IMR-90 (cell line): Measurements from ENCODE around the gene LRRC75A. TPM values are rescaled to one million over a fixed set of nuclear protein-coding genes. Genes with fewer than 3 reads are reported as not detected.
A peak's percentile ranks its signal among the peaks of the same experiment; 100 is the strongest.

ENCODE experiments used
- ATAC-seq: fragments of 200-7000 bp; cut with Tn5 transposase; 2 replicates; pipeline ENCODE4 v1.9.1; 2020; ENCODE audit warnings: low read depth, mild to moderate bottlenecking, moderate library complexity
- BruUV-seq: library from RNA; stranded (reverse); fragments of 400-500 nt; replicated peaks from 2 replicates; lab custom pipeline; 2021; lab: Mats Ljungman, UMichigan
- CTCF ChIA-PET: fragments of 300-600 bp; formaldehyde crosslinking; extraction: SDS; loops from one replicate; lab custom pipeline; 2021; ENCODE audit warnings: antibody characterized with exemption; lab: Yijun Ruan, JAX
- POLR2A ChIA-PET: fragments of 300-600 bp; sonication (Branson Sonifier 250); formaldehyde crosslinking; loops from one replicate; lab custom pipeline; 2022; ENCODE audit warnings: antibody characterized with exemption; ENCODE audit not compliant: unreplicated experiment; lab: Charles Lee
- DNase-seq: peaks from one replicate; pipeline ENCODE4 v3.0.0; 2013
- H2AFZ ChIP-seq: replicated peaks from 2 replicates; pipeline ENCODE3; 2013; ENCODE audit warnings: low read length, mild to moderate bottlenecking; ENCODE audit not compliant: poor library complexity
- H2AK5ac ChIP-seq: 2 replicates; pipeline ENCODE4 v1.6.1; 2013; ENCODE audit warnings: low read depth, low read length, inconsistent platforms
- H2AK9ac ChIP-seq: replicated peaks from 2 replicates; pipeline ENCODE3; 2013; ENCODE audit warnings: mild to moderate bottlenecking, low read depth, low read length, moderate library complexity; ENCODE audit not compliant: poor library complexity
- H2BK120ac ChIP-seq: 2 replicates; pipeline ENCODE4 v1.6.1; 2013; ENCODE audit warnings: low read depth, low read length, inconsistent platforms
- H2BK15ac ChIP-seq: 3 replicates; pipeline ENCODE4 v1.6.1; 2013; ENCODE audit warnings: low read depth, low read length, inconsistent platforms
- H2BK20ac ChIP-seq: 2 replicates; pipeline ENCODE4 v1.6.1; 2013; ENCODE audit warnings: low read depth, mild to moderate bottlenecking, inconsistent platforms, low read length, moderate library complexity
- H2BK5ac ChIP-seq: 2 replicates; pipeline ENCODE4 v1.6.1; 2013; ENCODE audit warnings: mild to moderate bottlenecking, low read depth, low read length, inconsistent platforms; ENCODE audit not compliant: poor library complexity, severe bottlenecking
- H3K14ac ChIP-seq: replicated peaks from 2 replicates; pipeline ENCODE4 v1.6.1; 2013; ENCODE audit warnings: low read depth, low read length, inconsistent platforms
- H3K18ac ChIP-seq: 2 replicates; pipeline ENCODE4 v1.6.1; 2013; ENCODE audit warnings: low read depth, low read length, control low read depth
- H3K23ac ChIP-seq: 2 replicates; pipeline ENCODE4 v1.6.1; 2013; ENCODE audit warnings: low read depth, low read length, inconsistent platforms
- H3K27ac ChIP-seq: 2 replicates; pipeline ENCODE4 v1.5.1; 2013; ENCODE audit warnings: mild to moderate bottlenecking, control low read depth, low read length; ENCODE audit not compliant: insufficient read depth
- H3K27me3 ChIP-seq: 2 replicates; pipeline ENCODE4 v1.6.1; 2013; ENCODE audit warnings: low read length; ENCODE audit not compliant: control insufficient read depth, insufficient read depth
- H3K36me3 ChIP-seq: 2 replicates; pipeline ENCODE4 v1.6.1; 2013; ENCODE audit warnings: low read length, mixed read lengths; ENCODE audit not compliant: control insufficient read depth, insufficient read depth
- H3K4ac ChIP-seq: 2 replicates; pipeline ENCODE4 v1.6.1; 2013; ENCODE audit warnings: low read depth, low read length, inconsistent platforms
- H3K4me1 ChIP-seq: 2 replicates; pipeline ENCODE4 v1.6.1; 2013; ENCODE audit warnings: low read length, mixed read lengths; ENCODE audit not compliant: control insufficient read depth, insufficient read depth
- H3K4me2 ChIP-seq: 2 replicates; pipeline ENCODE4 v1.6.1; 2013; ENCODE audit warnings: low read depth, mild to moderate bottlenecking, control low read depth, low read length, moderate library complexity
- H3K4me3 ChIP-seq: 2 replicates; pipeline ENCODE4 v1.5.1; 2013; ENCODE audit warnings: low read depth, mild to moderate bottlenecking, control low read depth, low read length, moderate library complexity; ENCODE audit not compliant: insufficient read depth
- H3K56ac ChIP-seq: 2 replicates; pipeline ENCODE4 v1.6.1; 2013; ENCODE audit warnings: low read length, inconsistent platforms; ENCODE audit not compliant: insufficient read depth; ENCODE audit errors: extremely low read depth
- H3K79me1 ChIP-seq, 2 experiments: 2 replicates each; pipeline ENCODE4 v1.6.1; 2013; ENCODE audit warnings: low read length in 2 of 2, inconsistent platforms in 1 of 2, low read depth in 1 of 2
- H3K9ac ChIP-seq: 2 replicates; pipeline ENCODE4 v1.6.1; 2013; ENCODE audit warnings: low read depth, low read length, control low read depth
- H3K9me1 ChIP-seq: 2 replicates; pipeline ENCODE4 v1.6.1; 2013; ENCODE audit warnings: low read length, inconsistent platforms; ENCODE audit not compliant: insufficient read depth
- H3K9me3 ChIP-seq: 2 replicates; pipeline ENCODE4 v1.6.1; 2013; ENCODE audit warnings: low read length; ENCODE audit not compliant: control insufficient read depth, insufficient read depth
- H4K20me1 ChIP-seq: 2 replicates; pipeline ENCODE4 v1.6.1; 2013; ENCODE audit warnings: low read length, inconsistent platforms; ENCODE audit not compliant: insufficient read depth
- H4K5ac ChIP-seq: 2 replicates; pipeline ENCODE4 v1.6.1; 2013; ENCODE audit warnings: mild to moderate bottlenecking, low read depth, low read length, control low read depth
- H4K8ac ChIP-seq, 2 experiments: 2 replicates each; pipeline ENCODE4 v1.6.1; 2013; ENCODE audit warnings: low read depth in 2 of 2, low read length in 2 of 2, control low read depth in 1 of 2, inconsistent platforms in 1 of 2
- H4K91ac ChIP-seq: 2 replicates; pipeline ENCODE4 v1.6.1; 2013; ENCODE audit warnings: low read depth, low read length, inconsistent platforms; ENCODE audit not compliant: insufficient read depth
- BHLHE40 ChIP-seq: fragments of 150-350 bp; IDR thresholded peaks from 2 replicates; pipeline ENCODE4 v1.6.1; 2016; ENCODE audit warnings: mild to moderate bottlenecking, low read depth, low read length
- CHD1 ChIP-seq: IDR thresholded peaks from 2 replicates; pipeline ENCODE4 v1.6.1; 2012; ENCODE audit warnings: low read depth, low read length, improper control_type of control experiment
- FOS ChIP-seq: fragments of 150-350 bp; IDR thresholded peaks from 2 replicates; pipeline ENCODE4 v1.6.1; 2016; ENCODE audit warnings: low read depth, low read length
- MAFK ChIP-seq: IDR thresholded peaks from 2 replicates; pipeline ENCODE4 v1.6.1; 2012; ENCODE audit warnings: low read depth, low read length, improper control_type of control experiment
- MAZ ChIP-seq: IDR thresholded peaks from 2 replicates; pipeline ENCODE4 v1.6.1; 2012; ENCODE audit warnings: low read depth, mild to moderate bottlenecking, low read length, improper control_type of control experiment, moderate library complexity, borderline replicate concordance
- NFE2L2 ChIP-seq: fragments of 150-350 bp; IDR thresholded peaks from 2 replicates; pipeline ENCODE4 v1.6.1; 2016; ENCODE audit warnings: low read depth, mild to moderate bottlenecking, low read length
- POLR2A ChIP-seq: IDR thresholded peaks from 2 replicates; pipeline ENCODE4 v1.6.1; 2012; ENCODE audit warnings: mild to moderate bottlenecking, low read depth, low read length
- RAD21 ChIP-seq: IDR thresholded peaks from 2 replicates; pipeline ENCODE4 v1.6.1; 2012; ENCODE audit warnings: low read length, improper control_type of control experiment
- RCOR1 ChIP-seq: IDR thresholded peaks from 2 replicates; pipeline ENCODE4 v1.6.1; 2012; ENCODE audit warnings: mild to moderate bottlenecking, low read length, improper control_type of control experiment; ENCODE audit not compliant: insufficient replicate concordance
- RFX5 ChIP-seq: IDR thresholded peaks from 2 replicates; pipeline ENCODE4 v1.8.0; 2012; ENCODE audit warnings: low read depth, mild to moderate bottlenecking, low read length, moderate library complexity
- SMC3 ChIP-seq: fragments of 150-350 bp; IDR thresholded peaks from 2 replicates; pipeline ENCODE4 v1.6.1; 2016; ENCODE audit warnings: low read depth, mild to moderate bottlenecking, antibody characterized with exemption, low read length, moderate library complexity
- WGBS, 2 experiments: methylation state at CpG; one replicate each; pipeline versions ENCODE4 v1.1.5 to v1.1.7; 2013; ENCODE audit warnings: missing lambda C conversion rate in 2 of 2; ENCODE audit not compliant: insufficient read length in 1 of 2; ENCODE audit errors: extremely low coverage in 2 of 2; 5-methylcytosine and 5-hydroxymethylcytosine counted together
- dilution Hi-C: fragments of 300-500 bp; cut with HindIII; formaldehyde crosslinking; loops from one replicate; pipeline ENCODE4 v1.14.3; 2018; ENCODE audit warnings: low sequenced_read_pairs; ENCODE audit not compliant: unreplicated experiment
- in situ Hi-C: fragments of 300-500 bp; cut with MboI; formaldehyde crosslinking; loops from 3 replicates; pipeline ENCODE4 v1.14.3; 2019; ENCODE audit warnings: low sequenced_read_pairs, inconsistent platforms, mixed read lengths
- intact Hi-C: fragments of 100-400 bp; cut with micrococcal nuclease; formaldehyde crosslinking; loops from 2 replicates; pipeline ENCODE4 v1.10.0; 2022
- polyA plus RNA-seq, 3 experiments: library from polyadenylated mRNA; depleted of rRNA; stranded (reverse); fragments of >200 nt; gene quantifications; 2 replicates each; pipeline ENCODE4 v1.2.3, GENCODE V29; 2012; ENCODE audit warnings: low replicate concordance in 1 of 3
- total RNA-seq: library from RNA; depleted of rRNA; stranded (reverse); fragments of >200 nt; gene quantifications from 2 replicates; pipeline ENCODE4 v1.2.3, GENCODE V29; 2012
- TF ChIP-seq, protein P1 (sequence below): fragments of 150-350 bp; IDR thresholded peaks from 2 replicates; pipeline ENCODE4 v1.6.1; 2016; ENCODE audit warnings: low read depth, mild to moderate bottlenecking, low read length, moderate library complexity, borderline replicate concordance
- TF ChIP-seq, protein P2 (sequence below): conservative IDR thresholded peaks from 2 replicates; pipeline ENCODE4 v1.5.1; 2012; ENCODE audit warnings: mild to moderate bottlenecking, low read depth, low read length, improper control_type of control experiment
- TF ChIP-seq, protein P3 (sequence below): fragments of 150-350 bp; IDR thresholded peaks from 2 replicates; pipeline ENCODE4 v1.6.1; 2017; ENCODE audit warnings: mild to moderate bottlenecking, antibody characterized with exemption, low read length, low read depth

Gene LRRC75A
- total and polyA plus RNA-seq, 2 of the 4 experiments (the other 2 are of a cell fraction) = 0.72 to 1.0 TPM

DNA sequence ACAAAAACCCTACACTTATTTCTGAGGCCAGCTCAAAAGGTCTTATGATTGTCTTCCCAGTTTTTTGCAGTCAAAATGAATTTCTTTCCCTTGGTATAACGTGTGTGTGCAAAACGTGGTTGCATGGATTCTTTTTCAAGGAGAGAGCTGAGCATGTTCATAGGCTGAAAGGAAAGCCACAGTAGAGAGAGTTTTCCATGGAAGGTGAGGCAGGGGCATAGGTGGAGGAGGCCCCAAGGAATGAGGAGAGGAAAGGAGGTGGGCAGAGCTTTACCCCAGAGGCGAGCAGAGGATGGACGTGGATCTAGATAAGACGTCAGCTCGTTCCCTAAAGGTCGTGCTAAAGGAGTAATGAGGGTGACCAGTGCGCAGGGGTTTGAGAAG, 53.8 kb downstream of the LRRC75A start:
- peak overlapping the region; percentile 91 for H4K91ac ChIP-seq
- H2BK15ac ChIP-seq = peak overlapping the region; percentile 30; the same call in 1 of the 3 replicates
- peak overlapping the region; percentile 35; the same call in 1 of the 2 replicates for H2BK20ac ChIP-seq
- peak overlapping the region; percentile 90 for H3K4me2 ChIP-seq
- peak overlapping the region; percentile 59 for H3K18ac ChIP-seq
- H2BK5ac ChIP-seq = peak overlapping the region; percentile 75
- H3K4me1 ChIP-seq = peaks cover 17% of the 10 kb centered on the region
- H3K27ac ChIP-seq = peak overlapping the region; percentile 87
- H3K36me3 ChIP-seq = peaks cover 29% of the 10 kb centered on the region
- 44% methylated on average over 3 of the region's 8 CpGs; no CpG with 5 or more reads in 1 of the 2 experiments for WGBS, 2 experiments
- TF ChIP-seq, protein P1, sequence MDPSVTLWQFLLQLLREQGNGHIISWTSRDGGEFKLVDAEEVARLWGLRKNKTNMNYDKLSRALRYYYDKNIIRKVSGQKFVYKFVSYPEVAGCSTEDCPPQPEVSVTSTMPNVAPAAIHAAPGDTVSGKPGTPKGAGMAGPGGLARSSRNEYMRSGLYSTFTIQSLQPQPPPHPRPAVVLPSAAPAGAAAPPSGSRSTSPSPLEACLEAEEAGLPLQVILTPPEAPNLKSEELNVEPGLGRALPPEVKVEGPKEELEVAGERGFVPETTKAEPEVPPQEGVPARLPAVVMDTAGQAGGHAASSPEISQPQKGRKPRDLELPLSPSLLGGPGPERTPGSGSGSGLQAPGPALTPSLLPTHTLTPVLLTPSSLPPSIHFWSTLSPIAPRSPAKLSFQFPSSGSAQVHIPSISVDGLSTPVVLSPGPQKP = no peak
- no peak for TF ChIP-seq MAZ
- TF ChIP-seq FOS = no peak
- TF ChIP-seq, protein P2, sequence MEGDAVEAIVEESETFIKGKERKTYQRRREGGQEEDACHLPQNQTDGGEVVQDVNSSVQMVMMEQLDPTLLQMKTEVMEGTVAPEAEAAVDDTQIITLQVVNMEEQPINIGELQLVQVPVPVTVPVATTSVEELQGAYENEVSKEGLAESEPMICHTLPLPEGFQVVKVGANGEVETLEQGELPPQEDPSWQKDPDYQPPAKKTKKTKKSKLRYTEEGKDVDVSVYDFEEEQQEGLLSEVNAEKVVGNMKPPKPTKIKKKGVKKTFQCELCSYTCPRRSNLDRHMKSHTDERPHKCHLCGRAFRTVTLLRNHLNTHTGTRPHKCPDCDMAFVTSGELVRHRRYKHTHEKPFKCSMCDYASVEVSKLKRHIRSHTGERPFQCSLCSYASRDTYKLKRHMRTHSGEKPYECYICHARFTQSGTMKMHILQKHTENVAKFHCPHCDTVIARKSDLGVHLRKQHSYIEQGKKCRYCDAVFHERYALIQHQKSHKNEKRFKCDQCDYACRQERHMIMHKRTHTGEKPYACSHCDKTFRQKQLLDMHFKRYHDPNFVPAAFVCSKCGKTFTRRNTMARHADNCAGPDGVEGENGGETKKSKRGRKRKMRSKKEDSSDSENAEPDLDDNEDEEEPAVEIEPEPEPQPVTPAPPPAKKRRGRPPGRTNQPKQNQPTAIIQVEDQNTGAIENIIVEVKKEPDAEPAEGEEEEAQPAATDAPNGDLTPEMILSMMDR = no peak
- TF ChIP-seq RFX5 = no peak
- no peak for TF ChIP-seq MAFK
- TF ChIP-seq, protein P3, sequence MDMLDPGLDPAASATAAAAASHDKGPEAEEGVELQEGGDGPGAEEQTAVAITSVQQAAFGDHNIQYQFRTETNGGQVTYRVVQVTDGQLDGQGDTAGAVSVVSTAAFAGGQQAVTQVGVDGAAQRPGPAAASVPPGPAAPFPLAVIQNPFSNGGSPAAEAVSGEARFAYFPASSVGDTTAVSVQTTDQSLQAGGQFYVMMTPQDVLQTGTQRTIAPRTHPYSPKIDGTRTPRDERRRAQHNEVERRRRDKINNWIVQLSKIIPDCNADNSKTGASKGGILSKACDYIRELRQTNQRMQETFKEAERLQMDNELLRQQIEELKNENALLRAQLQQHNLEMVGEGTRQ = no peak
- no peak for TF ChIP-seq RCOR1
- no peak for TF ChIP-seq CHD1
- TF ChIP-seq RAD21 = no peak
- TF ChIP-seq NFE2L2 = no peak
- no peak for TF ChIP-seq BHLHE40
- TF ChIP-seq POLR2A = no peak
- TF ChIP-seq SMC3 = no peak
- no peaks in the 10 kb centered on the region for H3K27me3 ChIP-seq
- H2AFZ ChIP-seq = peak overlapping the region; percentile 91
- peak overlapping the region; percentile 36 for H3K4me3 ChIP-seq
- peak; percentile 6 for ATAC-seq
- ChIA-PET CTCF (interaction anchor here (1.0 to 1.6 kb wide), 3 partner anchors 10 to 74 kb away, joined by 3 to 7 read pairs (median 4); no protein-coding TSS in a partner anchor), POLR2A (interaction anchor here (0.5 to 1.6 kb wide), 5 partner anchors 11 to 74 kb away, joined by 3 to 9 read pairs (median 6); partner anchors contain the start of gene UBB)
- peaks cover 24 to 43% of the 10 kb centered on the region in 2 experiments for H3K79me1 ChIP-seq
- peak overlapping the region; percentile 82 for H4K5ac ChIP-seq
- dilution Hi-C loops = no loop called here
- H3K9me3 ChIP-seq = no peaks in the 10 kb centered on the region
- H2AK9ac ChIP-seq = peak overlapping the region; percentile 98
- DNase-seq = no peak
- H3K9me1 ChIP-seq = peaks cover 19% of the 10 kb centered on the region
- H2AK5ac ChIP-seq = peak overlapping the region; percentile 99
- peak overlapping the region; percentile 92 for H3K14ac ChIP-seq
- in situ Hi-C loops = loop anchor here (5.0 kb wide), 1 partner anchor 56 kb away; the partner anchor contains the start of gene UBB
- peak overlapping the region; percentile 82 to 100 for H4K8ac ChIP-seq
- H2BK120ac ChIP-seq = peak overlapping the region; percentile 56
- intact Hi-C loops = no loop called here
- H3K9ac ChIP-seq = peak overlapping the region; percentile 63
- peak overlapping the region; percentile 92 for H3K4ac ChIP-seq
- peak overlapping the region; percentile 69 for H3K56ac ChIP-seq
- BruUV-seq = no TSS peak
- H4K20me1 ChIP-seq = peaks cover 41% of the 10 kb centered on the region
- peak overlapping the region; percentile 61 for H3K23ac ChIP-seq
